NCI-H2029 treated with DMSO at 0.1 percent for 48 hours (cell line): ENCODE data around the gene STKLD1.

Source experiments
- DNase-seq: peaks from one replicate; lab custom pipeline; 2025; lab: John Stamatoyannopoulos, UW

Gene STKLD1

DNA sequence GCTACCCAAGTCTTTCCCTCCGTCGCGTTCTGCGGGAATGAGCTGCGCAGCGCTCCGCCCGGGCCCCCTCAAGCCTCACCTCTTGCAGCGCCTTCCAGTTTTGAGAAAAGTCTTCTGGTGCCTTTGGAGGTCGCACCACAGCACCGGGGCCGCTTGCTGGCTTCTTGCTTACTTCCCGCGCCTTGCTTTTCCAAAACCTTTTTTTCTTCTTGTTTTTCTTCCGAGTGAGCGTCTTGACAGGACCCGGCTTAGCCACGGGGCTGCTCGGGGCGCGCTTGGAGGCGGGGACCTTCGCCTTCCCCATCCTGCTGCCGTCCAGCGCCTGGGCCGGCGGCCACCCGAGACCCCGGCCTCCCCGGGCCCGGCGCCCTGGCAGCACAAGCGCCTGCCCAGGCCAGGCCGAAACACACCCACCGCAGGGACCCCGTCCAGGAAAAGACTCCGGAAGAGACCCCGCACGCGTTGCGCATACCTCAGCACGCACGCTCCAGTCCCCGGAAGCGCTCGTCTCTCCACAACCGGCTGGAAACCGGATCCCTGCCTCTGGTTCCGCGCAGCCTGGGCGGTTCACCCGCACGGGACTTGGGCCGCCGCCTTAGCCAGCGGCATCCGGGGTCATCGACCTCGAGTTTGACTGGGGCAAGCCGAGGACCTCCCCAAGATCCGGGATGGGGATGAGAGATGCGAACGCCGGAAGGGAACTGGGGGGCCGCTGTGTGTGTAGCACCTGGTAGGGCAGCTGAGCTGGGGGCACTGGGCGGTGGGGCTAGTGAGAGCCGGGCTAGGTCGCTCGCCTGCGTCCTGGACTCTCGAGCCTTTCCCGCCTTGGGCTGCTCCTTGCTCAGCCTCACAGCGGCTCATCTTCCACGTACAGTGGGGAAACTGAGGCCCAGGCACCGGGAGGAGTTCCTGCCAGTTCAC, 41.6 kb downstream of the STKLD1 start, which contains the start of gene REXO4:
REXO4 (minus strand) TSS at position 470 of the 921 bp plus-strand sequence; CDS start at position 304, 166 bp downstream.
- peak; percentile 47 for DNase-seq

DNA sequence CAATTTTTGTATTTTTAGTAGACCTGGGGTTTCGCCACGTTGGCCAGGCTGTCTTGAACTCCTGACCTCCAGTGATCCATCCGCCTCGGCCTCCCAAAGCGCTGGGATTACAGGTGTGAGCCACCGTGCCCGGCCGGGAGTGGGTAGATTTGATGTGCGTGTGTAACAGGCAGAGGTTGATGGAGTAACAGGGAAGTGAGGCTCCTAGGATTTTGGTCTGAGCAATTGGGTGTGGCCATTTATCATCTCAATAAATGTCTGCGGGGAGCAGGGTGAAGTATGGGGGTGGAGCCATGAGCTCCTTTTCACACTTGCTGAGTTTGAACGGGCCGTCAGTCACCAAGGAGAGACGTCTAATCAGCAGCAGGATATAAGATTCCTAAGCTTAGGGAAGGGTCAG, 42.8 kb downstream of the STKLD1 start:
- DNase-seq, result no peak

- no peak for DNase-seq
These were observed 44.2 kb downstream of the STKLD1 start for GRCh38 chr9:133420392-133420827.

GRCh38 chr9:133421615-133422542, 45.7 kb downstream of the STKLD1 start, which contains the start of gene ADAMTS13:
Gene ADAMTS13 (plus strand): TSS chr9:133422367. CDS start chr9:133422444, 77 bp downstream.
- no peak for DNase-seq

- DNase-seq, result no peak
These were observed 47.0 kb downstream of the STKLD1 start for GRCh38 chr9:133423216-133423615.

- DNase-seq, result no peak
These were observed 48.0 kb downstream of the STKLD1 start for GRCh38 chr9:133424187-133424586.

DNA sequence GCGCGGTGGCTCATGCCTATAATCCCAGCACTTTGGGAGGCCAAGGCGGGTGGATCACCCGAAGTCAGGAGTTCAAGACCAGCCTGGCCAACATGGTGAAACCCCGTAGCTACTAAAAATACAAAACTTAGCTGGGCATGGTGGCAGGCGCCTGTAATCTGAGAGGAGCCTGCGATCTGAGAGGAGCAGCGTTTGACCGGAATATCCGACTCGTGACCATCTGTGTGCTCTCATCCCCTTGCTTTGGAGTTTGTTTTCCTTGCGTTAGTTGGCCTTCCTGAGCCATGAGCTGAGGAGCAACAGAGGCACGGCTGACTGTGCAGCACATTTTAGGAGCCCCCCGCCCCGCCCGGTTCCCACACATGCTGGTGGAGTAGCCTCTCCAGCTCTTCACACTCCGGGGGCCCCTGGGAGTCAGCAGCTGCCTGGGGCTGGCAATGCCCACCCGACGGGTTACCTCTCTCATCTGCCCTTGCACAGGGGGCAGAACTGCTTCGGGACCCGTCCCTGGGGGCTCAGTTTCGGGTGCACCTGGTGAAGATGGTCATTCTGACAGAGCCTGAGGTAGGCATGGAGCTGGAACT, 49.0 kb downstream of the STKLD1 start:
- no peak for DNase-seq

GRCh38 chr9:133426011-133426410, 49.8 kb downstream of the STKLD1 start:
- DNase-seq, result no peak

- DNase-seq, result no peak
These were observed 51.6 kb downstream of the STKLD1 start for GRCh38 chr9:133427658-133428348.

- DNase-seq, result no peak
These were observed 52.5 kb downstream of the STKLD1 start for GRCh38 chr9:133428617-133429101.

- DNase-seq, result no peak
These were observed 53.0 kb downstream of the STKLD1 start for GRCh38 chr9:133429214-133429613.

DNA sequence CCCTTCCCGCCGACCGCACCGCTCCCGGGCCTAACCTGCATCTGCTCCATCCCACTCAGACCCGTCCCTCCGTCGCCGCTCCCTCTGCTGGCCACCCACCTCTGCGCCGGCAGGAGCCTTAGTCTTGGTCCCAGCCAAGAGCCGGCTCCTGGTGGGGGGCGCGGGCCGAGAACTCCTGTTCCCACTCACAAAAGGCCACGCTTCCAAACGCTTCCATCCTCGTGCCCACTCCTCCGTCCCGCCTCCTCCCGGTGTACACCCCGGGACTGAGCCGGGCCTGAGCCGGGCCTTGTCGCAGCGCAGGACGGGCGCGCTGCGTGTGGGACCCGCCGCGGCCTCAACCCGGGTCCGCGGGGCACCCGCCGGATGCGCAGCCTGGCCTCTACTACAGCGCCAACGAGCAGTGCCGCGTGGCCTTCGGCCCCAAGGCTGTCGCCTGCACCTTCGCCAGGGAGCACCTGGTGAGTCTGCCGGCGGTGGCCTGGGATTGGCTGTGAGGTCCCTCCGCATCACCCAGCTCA, 53.5 kb downstream of the STKLD1 start:
- no peak for DNase-seq

GRCh38 chr9:133430244-133430643, 54.1 kb downstream of the STKLD1 start:
- no peak for DNase-seq

DNA sequence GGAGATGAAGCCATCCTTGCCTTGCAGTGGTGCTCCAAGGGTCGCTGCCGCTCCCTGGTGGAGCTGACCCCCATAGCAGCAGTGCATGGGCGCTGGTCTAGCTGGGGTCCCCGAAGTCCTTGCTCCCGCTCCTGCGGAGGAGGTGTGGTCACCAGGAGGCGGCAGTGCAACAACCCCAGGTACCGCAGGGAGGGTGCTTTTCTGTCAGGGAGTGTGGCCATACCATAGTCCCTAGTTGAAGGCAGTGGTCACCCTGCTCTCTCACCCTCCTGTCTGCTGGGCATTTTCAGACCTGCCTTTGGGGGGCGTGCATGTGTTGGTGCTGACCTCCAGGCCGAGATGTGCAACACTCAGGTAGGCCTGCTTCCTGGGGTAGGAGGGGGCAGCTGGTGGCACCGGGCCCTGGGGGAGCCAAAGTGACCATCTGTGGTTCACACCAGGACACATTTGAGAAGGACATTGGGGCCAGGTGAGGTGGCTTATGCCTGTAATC, 57.2 kb downstream of the STKLD1 start:
- DNase-seq, result no peak

- DNase-seq, result no peak
These were observed 60.5 kb downstream of the STKLD1 start for GRCh38 chr9:133436681-133437080.

- no peak for DNase-seq
These were observed 61.8 kb downstream of the STKLD1 start for GRCh38 chr9:133437753-133438531.

DNA sequence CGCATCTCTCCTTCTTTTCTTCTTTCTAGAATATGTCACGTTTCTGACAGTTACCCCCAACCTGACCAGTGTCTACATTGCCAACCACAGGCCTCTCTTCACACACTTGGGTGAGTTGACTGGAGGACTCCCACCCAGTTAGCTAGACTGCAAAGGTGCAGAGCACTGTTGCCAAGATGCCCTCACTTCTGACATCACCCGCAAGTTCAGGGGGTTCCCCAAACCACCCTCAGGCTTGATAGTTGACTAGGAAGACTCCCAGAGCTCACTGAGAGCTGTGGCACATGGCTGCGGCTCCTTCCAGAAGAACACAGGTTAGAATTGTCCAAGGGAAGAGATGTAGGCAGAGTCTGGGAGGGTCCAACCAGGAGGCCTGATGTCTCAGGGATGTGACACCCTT, 63.2 kb downstream of the STKLD1 start:
- no peak for DNase-seq

- no peak for DNase-seq
These were observed 64.7 kb downstream of the STKLD1 start for GRCh38 chr9:133440874-133441273.

- DNase-seq, result no peak
These were observed 65.4 kb downstream of the STKLD1 start for GRCh38 chr9:133441571-133441970.

DNA sequence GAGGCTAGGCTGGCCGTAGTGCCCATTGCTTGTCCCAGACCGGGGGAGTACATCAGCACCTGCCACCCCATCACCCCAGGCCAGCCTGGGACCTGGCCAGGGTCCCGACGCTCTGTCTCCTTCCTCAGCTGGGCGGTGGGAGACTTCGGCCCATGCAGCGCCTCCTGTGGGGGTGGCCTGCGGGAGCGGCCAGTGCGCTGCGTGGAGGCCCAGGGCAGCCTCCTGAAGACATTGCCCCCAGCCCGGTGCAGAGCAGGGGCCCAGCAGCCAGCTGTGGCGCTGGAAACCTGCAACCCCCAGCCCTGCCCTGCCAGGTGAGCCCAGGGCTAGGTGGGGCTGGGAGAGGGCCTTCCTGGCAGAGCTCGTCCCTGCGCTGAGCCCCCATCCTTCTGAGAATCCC, 67.1 kb downstream of the STKLD1 start:
- DNase-seq, result no peak
